K562 (cell line): ENCODE data around the gene SEZ6L. TPM values are rescaled to one million over a fixed set of nuclear protein-coding genes. Genes with fewer than 3 reads are reported as not detected.

ENCODE experiments used
- AFF4 ChIP-seq: sonication (generic); formaldehyde crosslinking; IDR thresholded peaks from 2 replicates; pipeline ENCODE4 v1.8.0; 2023; ENCODE audit warnings: mild to moderate bottlenecking, missing genetic modification reagents
- CREB5 ChIP-seq: fragments of 250-450 bp; sonication (Bioruptor Pico); IDR thresholded peaks from 2 replicates; pipeline ENCODE4 v1.5.0; 2020; ENCODE audit warnings: mild to moderate bottlenecking
- NFIX ChIP-seq: fragments of 250-450 bp; sonication (Bioruptor Pico); IDR thresholded peaks from 2 replicates; pipeline ENCODE4 v1.4.0; 2020; ENCODE audit warnings: low read depth, mild to moderate bottlenecking, moderate library complexity
- ZBTB11 ChIP-seq, 3 experiments: fragments of 200-800 bp in 1 of 3; fragments of 250-450 bp in 1 of 3; fragments of 450-650 bp in 1 of 3; sonication (Bioruptor Pico) in 1 of 3; sonication (Bioruptor generic) in 1 of 3; formaldehyde crosslinking in 1 of 3; IDR thresholded peaks; 2 replicates each; pipeline versions ENCODE4 v1.6.1 to v1.8.0; 2016 to 2022; ENCODE audit warnings: mild to moderate bottlenecking in 2 of 3, missing genetic modification characterization in 2 of 3, missing compliant biosample characterization in 1 of 3, moderate library complexity in 1 of 3
- ZNF253 ChIP-seq: fragments of 250-450 bp; sonication (Bioruptor Pico); conservative IDR thresholded peaks from 2 replicates; pipeline ENCODE4 v1.6.1; 2021; ENCODE audit warnings: mild to moderate bottlenecking
- polyA plus RNA-seq, 8 experiments: library from polyadenylated mRNA; depleted of rRNA in 4 of 8; stranded (reverse) in 5 of 8; unstranded in 3 of 8; fragments of >200 nt; fragmentation: Nextera tagmentation in 2 of 8; fragmentation: Illumina TruSeq in 1 of 8; extraction: Ambion mirVana in 2 of 8; extraction: Trizol in 1 of 8; gene quantifications; 2 replicates each; pipeline versions ENCODE4 v1.2.1 to v1.2.3, GENCODE V29; 2011 to 2014; ENCODE audit warnings: inconsistent platforms in 1 of 8, missing spikeins in 1 of 8
- total RNA-seq, 7 experiments: library from RNA; depleted of rRNA in 6 of 7; stranded (reverse); fragments of >200 nt in 6 of 7; fragmentation: Illumina TruSeq in 2 of 7; extraction: Trizol in 2 of 7; gene quantifications; 2 replicates each; pipeline versions ENCODE4 v1.2.1 to v1.2.3, GENCODE V29; 2011 to 2021; ENCODE audit warnings: low replicate concordance in 1 of 7

The SEZ6L gene
- total and polyA plus RNA-seq, 9 of the 15 experiments (the other 6 are each of a cell fraction or from before 2014, with no cell fraction given) = not detected

GRCh38 chr22:26196657-26197056, 27.4 kb downstream of the SEZ6L start (continued):
- TF ChIP-seq NFIX (CRISPR knock-in tag) = no peak
- no peak for TF ChIP-seq AFF4 (CRISPR knock-in tag)
- no peak for TF ChIP-seq CREB5
- TF ChIP-seq ZBTB11 (CRISPR knock-in tag; IDR thresholded peaks at IDR 0.05) = no peak
- TF ChIP-seq ZNF253 (CRISPR knock-in tag) = no peak
